GM19023 (cell line): ENCODE results near the gene LIAS.
"Not testable (repeated sequence)": the region's sequence is repeated elsewhere in the genome, so short reads cannot be mapped to it uniquely, and the experiment has no call there.

Experiments
- ATAC-seq: cut with Tn5 transposase; IDR thresholded peaks from one replicate; pipeline ENCODE4 v1.9.1; 2021; ENCODE audit warnings: mild to moderate bottlenecking, moderate library complexity; ENCODE audit not compliant: unreplicated experiment

LIAS gene

GRCh38 chr4:39452860-39453587 is 5.8 kb upstream of the LIAS start:
- no peak for ATAC-seq

GRCh38 chr4:39453738-39454137 is 5.1 kb upstream of the LIAS start:
- no peak for ATAC-seq

DNA sequence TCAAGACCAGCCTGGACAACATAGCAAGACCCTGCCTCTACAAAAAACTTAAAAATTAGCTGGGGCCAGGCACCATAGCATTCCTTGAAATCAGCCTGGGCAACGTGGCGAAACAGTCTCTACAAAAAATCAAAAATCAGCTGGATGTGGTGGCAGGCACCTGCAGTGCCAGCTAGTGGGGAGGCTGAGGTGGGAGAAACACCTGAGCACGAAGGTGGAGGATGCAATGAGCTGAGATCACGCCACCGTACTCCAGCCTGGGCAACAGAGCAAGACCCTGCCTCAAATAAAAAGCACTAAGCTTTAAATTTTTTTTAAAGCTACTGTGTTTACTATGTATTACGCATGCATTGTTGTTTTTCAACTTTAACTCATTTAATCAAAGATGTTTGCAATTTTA is 3.4 kb upstream of the LIAS start:
- no peak for ATAC-seq

DNA sequence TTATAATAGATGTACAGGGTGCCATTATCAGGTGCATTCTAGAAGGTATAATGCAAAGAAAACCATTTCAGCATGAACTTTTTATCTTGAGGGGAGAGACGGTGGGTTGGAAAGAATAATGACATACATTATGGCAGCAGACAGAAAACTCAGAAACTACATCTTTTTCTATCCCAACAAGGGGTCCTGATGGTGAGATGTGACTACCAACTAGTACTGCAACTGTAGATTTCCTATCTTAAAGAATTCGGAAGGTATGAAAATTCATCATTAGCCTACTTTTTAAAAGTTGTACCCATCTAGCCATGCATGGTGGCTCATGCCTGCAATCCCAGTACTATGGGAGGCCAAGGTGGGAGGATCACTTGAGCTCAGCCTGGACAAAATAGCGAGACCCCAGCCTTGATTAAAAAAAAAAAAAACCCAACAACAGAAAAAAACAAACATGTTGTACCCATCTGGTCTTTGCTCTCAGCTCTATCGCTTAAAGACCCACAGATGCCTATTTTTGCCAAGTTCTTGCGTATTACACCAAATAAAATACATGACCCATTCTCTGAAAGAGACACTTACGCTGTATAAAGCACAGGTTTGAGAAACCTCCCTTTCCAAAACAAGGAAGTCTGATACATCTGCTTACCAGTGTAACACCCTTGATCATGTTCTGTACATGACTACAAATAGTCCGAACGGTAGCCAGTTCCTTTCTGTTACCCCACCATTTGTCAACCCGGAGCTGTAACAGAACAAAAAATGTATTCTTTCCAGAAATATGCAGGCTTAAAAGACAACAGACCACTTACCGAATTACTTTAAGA is 1.7 kb upstream of the LIAS start:
- ATAC-seq: no peak

GRCh38 chr4:39458161-39458504 is 723 bp upstream of the LIAS start:
- not testable (repeated sequence) for ATAC-seq

GRCh38 chr4:39464886-39465501 is 6.1 kb downstream of the LIAS start:
- ATAC-seq: no peak

- no peak for ATAC-seq
Measured at GRCh38 chr4:39466747-39467146, 7.9 kb downstream of the LIAS start.

GRCh38 chr4:39467464-39467863 is 8.6 kb downstream of the LIAS start:
- no peak for ATAC-seq

- peak; percentile 79 for ATAC-seq
Measured at GRCh38 chr4:39469429-39470077, 10.7 kb downstream of the LIAS start.

- ATAC-seq: no peak
Measured at GRCh38 chr4:39470402-39470801, 11.5 kb downstream of the LIAS start.

- ATAC-seq: no peak
Measured at GRCh38 chr4:39472396-39472795, 13.5 kb downstream of the LIAS start.

DNA sequence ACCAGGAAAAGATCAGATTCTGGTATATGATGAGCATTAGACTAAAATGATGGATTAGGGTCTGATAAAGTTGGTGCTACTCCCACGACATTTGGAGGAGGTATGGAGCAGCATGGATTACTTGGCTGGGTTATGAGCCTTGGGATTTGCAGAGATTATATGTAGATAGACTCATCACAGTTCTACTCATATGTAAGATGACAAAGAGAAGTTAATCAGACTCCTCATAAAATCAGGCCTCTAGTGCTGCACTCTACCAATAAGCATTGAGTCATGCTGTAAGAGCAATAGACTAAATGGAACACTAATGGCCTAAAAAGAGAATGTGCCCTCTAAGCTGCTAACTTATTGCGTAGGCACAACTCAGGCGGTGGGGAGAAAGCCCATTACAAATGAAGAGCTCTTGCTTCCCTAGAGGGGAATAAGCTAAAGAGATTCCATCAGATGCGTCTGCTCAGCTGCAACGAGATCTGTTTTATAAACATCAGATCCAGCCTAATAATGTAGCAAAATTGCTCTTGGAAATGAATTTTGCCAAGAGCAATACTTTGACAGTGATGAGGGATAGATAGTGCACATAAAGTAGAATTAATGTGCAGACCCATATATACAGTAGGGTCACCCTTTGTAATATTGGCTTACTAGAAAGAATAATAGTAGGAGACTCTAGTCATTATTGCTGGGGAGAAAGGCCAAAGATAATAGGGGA is 17.5 kb downstream of the LIAS start:
- no peak for ATAC-seq

- ATAC-seq: no peak
Measured at GRCh38 chr4:39480251-39480650, 21.4 kb downstream of the LIAS start.

- no peak for ATAC-seq
Measured at GRCh38 chr4:39480902-39481695, 22.2 kb downstream of the LIAS start.

DNA sequence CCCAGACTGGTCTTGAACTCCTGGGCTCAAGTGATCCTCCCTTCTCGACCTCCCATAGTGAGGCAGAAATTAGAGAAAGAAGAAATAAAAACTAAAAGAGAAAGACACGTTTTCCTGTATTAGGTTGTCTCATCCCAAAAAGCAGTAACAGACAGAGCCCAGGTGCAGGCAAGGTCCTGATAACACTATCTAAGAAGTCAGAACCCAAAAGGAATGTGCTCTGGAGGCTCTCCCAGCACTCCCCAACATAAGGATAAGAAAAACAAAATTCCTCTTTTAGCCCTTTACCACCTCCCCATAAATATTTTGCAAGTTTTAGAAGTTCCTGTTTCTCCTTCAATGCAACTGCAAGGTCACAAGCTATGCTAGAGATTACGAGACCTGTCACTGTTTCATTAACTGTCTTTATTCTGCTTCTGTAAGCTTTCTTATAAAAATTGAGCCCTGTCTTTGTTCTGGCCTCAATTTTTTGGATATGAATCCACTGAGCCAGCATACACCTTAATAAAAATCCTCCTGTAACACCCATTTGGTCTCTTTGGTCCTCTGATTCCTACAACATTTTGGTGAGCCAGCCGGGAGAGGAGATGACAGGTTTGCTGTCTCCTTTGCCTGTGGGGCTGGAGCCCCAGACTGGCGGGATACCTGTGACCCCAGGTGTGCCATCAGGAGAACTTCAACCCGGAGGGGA is 25.9 kb downstream of the LIAS start:
- no peak for ATAC-seq

DNA sequence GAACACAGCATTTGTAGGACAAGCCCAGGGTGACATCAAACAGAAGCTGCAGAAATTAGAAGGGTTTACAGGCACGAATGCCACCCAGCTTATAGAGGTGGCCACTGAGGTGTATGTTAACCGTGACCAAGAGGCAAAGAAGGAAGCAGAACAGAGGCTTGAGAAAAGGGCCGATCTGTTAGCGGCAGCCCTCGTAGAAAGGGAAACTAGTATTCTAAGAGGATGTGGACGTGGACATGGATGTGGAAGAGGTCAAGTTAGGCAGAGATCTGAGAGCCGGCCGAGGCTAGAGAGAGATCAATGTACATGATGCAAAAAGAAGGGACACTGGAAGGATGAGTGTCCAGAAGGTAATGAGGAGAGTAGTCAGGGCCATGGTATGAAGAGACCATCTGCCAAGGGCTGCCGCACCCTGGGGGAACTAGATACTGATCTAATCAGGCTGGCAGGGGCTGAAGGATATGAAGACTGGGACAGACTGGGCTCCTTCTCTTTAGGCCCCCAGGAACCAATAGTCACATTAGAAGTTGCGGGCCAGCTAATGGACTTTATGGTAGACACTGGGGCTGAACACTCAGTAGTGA is 27.5 kb downstream of the LIAS start:
- no peak for ATAC-seq

DNA sequence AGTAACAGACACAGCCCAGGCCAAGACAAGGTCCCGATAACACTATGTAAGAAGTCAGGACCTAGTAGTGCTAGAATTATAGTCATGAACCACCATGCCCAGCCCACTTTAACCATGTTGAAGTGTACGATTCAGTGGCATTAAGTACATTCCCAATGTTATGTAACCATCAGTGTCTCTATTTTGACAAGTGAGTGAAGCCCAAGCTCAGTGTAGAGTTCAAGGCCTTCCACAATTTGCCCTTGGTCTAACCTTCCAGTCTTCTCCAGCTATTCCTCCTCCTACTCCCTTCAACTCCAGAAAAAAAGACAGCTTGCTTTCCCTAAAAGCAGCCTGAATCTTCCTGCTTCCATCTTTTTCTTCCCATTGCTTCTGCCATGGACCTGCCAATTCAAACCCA is 31.5 kb downstream of the LIAS start:
- ATAC-seq: no peak

DNA sequence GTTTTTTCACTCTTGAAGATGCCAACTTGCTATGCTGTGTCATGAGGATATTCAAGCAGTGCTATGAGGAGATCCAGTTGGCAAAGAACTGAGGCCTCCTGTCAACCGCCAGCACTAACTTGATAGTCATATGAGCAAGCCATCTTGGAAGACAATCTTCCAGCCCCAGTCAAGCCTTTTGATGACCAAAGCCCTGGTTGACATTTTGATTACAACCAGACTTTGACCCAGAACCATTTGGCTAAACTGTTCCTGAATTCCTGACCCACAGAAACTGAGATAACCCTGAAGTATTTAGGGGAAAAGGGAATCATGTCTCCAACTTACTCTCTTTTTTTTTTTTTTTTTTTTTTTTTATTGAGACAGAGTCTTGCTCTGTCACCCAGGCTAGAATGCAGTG is 35.5 kb downstream of the LIAS start:
- no peak for ATAC-seq
